H1 (cell line): ENCODE results near the gene DHDH. TPM values are rescaled to one million over a fixed set of nuclear protein-coding genes. Genes with fewer than 3 reads are reported as not detected.

ENCODE experiments used
- JUN ChIP-seq: IDR thresholded peaks from 2 replicates; pipeline ENCODE4 v1.6.1; 2011; ENCODE audit warnings: low read depth, mild to moderate bottlenecking, improper control_type of control experiment, low read length
- KDM1A ChIP-seq: fragments of 200-600, 300-600 bp; sonication (generic); IDR thresholded peaks from 2 replicates; pipeline ENCODE4 v1.7.1; 2016; ENCODE audit warnings: mild to moderate bottlenecking, low read length, borderline replicate concordance
- RAD21 ChIP-seq, 2 experiments: IDR thresholded peaks in 1 of 2; conservative IDR thresholded peaks in 1 of 2; 2 replicates each; pipeline ENCODE4 v1.6.1; 2011; ENCODE audit warnings: low read depth in 2 of 2, low read length in 2 of 2, improper control_type of control experiment in 1 of 2, inconsistent platforms in 1 of 2, mild to moderate bottlenecking in 1 of 2, moderate library complexity in 1 of 2
- SIX5 ChIP-seq: IDR thresholded peaks from 2 replicates; pipeline ENCODE4 v1.6.1; 2011; ENCODE audit warnings: mild to moderate bottlenecking, low read depth, low read length
- TBP ChIP-seq: IDR thresholded peaks from 2 replicates; pipeline ENCODE4 v1.6.1; 2011; ENCODE audit warnings: low read depth, low read length, improper control_type of control experiment
- polyA plus RNA-seq, 7 experiments: library from polyadenylated mRNA; depleted of rRNA in 3 of 7; stranded (reverse) in 5 of 7; unstranded in 2 of 7; fragments of >200 nt in 5 of 7; fragments of 200-250 nt in 2 of 7; gene quantifications; 1 replicate in 5 of 7; 2 replicates in 1 of 7; 4 replicates in 1 of 7; pipeline versions ENCODE4 v1.2.1 to v1.2.3, GENCODE V29; 2011 to 2013; ENCODE audit warnings: missing spikeins in 2 of 7, mixed read lengths in 2 of 7
- total RNA-seq: library from RNA; stranded (reverse); fragmentation: NEBNext Ultra II Directional; extraction: Animal tissue kit (Norgen Biotek cat#: 25700); gene quantifications from 2 replicates; pipeline ENCODE4 v1.2.1, GENCODE V29; 2021

DHDH gene
- total and polyA plus RNA-seq, 2 of the 8 experiments (the other 6 are each of a cell fraction or from before 2014, with no cell fraction given) = 2.2 to 2.8 TPM

DNA sequence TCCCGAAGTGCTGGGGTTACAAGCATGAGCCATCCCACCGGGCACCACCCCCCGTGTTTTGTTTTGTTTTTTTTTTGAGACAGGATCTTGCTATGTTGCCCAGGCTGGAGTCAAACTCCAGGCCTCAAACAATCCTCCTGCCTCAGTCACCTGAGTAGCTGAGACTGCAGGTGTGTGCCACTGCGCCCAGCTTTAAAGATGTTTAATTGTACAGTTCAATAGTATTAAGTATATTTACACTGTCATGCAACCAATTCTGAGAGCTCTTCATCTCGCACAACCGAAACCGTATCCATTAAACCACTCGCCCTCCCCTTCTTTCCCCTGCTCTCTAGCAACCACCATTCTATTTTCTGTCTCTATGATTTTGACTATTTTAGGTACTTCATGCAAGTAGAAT lies 17.7 kb upstream of the DHDH start (continued):
- TF ChIP-seq RAD21 (IDR thresholded peaks at IDR 0.05 in 1 of 2, conservative IDR thresholded peaks at IDR 0.05 in 1 of 2; ENCODE audit: low read depth in 2 of 2, low read length in 2 of 2) (no peak), KDM1A (no peak), TBP (no peak), SIX5 (no peak), JUN (no peak)
